HG03439 (cell line): ENCODE results near the gene UHRF2.

Source experiments
- ATAC-seq: cut with Tn5 transposase; IDR thresholded peaks from one replicate; pipeline ENCODE4 v1.9.1; 2021; ENCODE audit warnings: mild to moderate bottlenecking, moderate library complexity; ENCODE audit not compliant: unreplicated experiment

Gene UHRF2

GRCh38 chr9:6553866-6554265 lies 140.9 kb downstream of the UHRF2 start:
- no peak for ATAC-seq
